GM12878 (cell line): ENCODE results near the gene MED13L. TPM values are rescaled to one million over a fixed set of nuclear protein-coding genes. Genes with fewer than 3 reads are reported as not detected.

ENCODE experiments used
- ATAC-seq: fragments of 200-7000 bp; cut with Tn5 transposase; 3 replicates; pipeline ENCODE4 v1.9.1; 2020; ENCODE audit warnings: mild to moderate bottlenecking, moderate library complexity
- BruUV-seq: library from RNA; stranded (reverse); fragments of 400-500 nt; replicated peaks from 2 replicates; lab custom pipeline; 2021; lab: Mats Ljungman, UMichigan
- CTCF ChIA-PET: fragments of 300-600 bp; sonication (Branson Sonifier 250); formaldehyde crosslinking; extraction: SDS; loops from one replicate; lab custom pipeline; 2021; ENCODE audit warnings: inconsistent platforms; lab: Yijun Ruan, JAX
- POLR2A ChIA-PET: fragments of 350-600 bp; formaldehyde crosslinking; extraction: SDS; loops from one replicate; lab custom pipeline; 2021; ENCODE audit warnings: inconsistent platforms; lab: Charles Lee
- RAD21 ChIA-PET: fragments of 300-600 bp; sonication (Branson Sonifier 250); formaldehyde crosslinking; loops from one replicate; lab custom pipeline; 2023; ENCODE audit warnings: antibody characterized with exemption; ENCODE audit not compliant: unreplicated experiment; lab: Charles Lee
- SMC1A ChIA-PET: fragments of 300-600 bp; sonication (Branson Sonifier 250); formaldehyde crosslinking; loops from one replicate; lab custom pipeline; 2023; ENCODE audit not compliant: unreplicated experiment, uncharacterized antibody; lab: Charles Lee
- DNase-seq: peaks from one replicate; pipeline ENCODE4 v3.0.0-alpha.2; 2011; ENCODE audit warnings: low read depth, low spot score
- FAIRE-seq: peaks from 3 replicates; lab custom pipeline; 2011; peaks lifted over from hg19 to GRCh38; lab: Jason Lieb, UNC
- H2AFZ ChIP-seq: 2 replicates; pipeline ENCODE4 v1.6.0; 2011; ENCODE audit warnings: low read depth, low read length, control low read depth; ENCODE audit not compliant: control insufficient read depth
- H3K27ac ChIP-seq: 2 replicates; pipeline ENCODE4 v1.5.1; 2011; ENCODE audit warnings: control low read depth; ENCODE audit not compliant: control insufficient read depth, insufficient read depth
- H3K27me3 ChIP-seq, 2 experiments: replicated peaks in 1 of 2; 2 replicates each; pipeline versions ENCODE4 v1.6.0 to v1.6.1; 2011; ENCODE audit warnings: low read length in 1 of 2; ENCODE audit not compliant: control insufficient read depth in 2 of 2, insufficient read depth in 2 of 2
- H3K36me3 ChIP-seq, 2 experiments: 2 replicates each; pipeline ENCODE4 v1.5.1; 2011; ENCODE audit warnings: low read length in 1 of 2; ENCODE audit not compliant: control insufficient read depth in 2 of 2, insufficient read depth in 2 of 2
- H3K4me1 ChIP-seq: 2 replicates; pipeline ENCODE4 v1.6.1; 2011; ENCODE audit warnings: mild to moderate bottlenecking, low read length, moderate library complexity, mixed read lengths; ENCODE audit not compliant: control insufficient read depth, insufficient read depth
- H3K4me2 ChIP-seq: 2 replicates; pipeline ENCODE4 v1.6.0; 2011; ENCODE audit warnings: control low read depth; ENCODE audit not compliant: control insufficient read depth, insufficient read depth
- H3K4me3 ChIP-seq: fragments of 200-600 bp; sonication (generic); 2 replicates; pipeline ENCODE4 v1.5.1; 2016
- H3K79me2 ChIP-seq: 2 replicates; pipeline ENCODE4 v1.6.0; 2011; ENCODE audit warnings: low read length; ENCODE audit not compliant: control insufficient read depth, insufficient read depth
- H3K9ac ChIP-seq: 2 replicates; pipeline ENCODE4 v1.8.0; 2011; ENCODE audit warnings: low read length, control low read depth, mixed read lengths; ENCODE audit not compliant: control insufficient read depth, insufficient read depth
- H3K9me3 ChIP-seq: replicated peaks from 3 replicates; pipeline ENCODE4 v1.5.1; 2011; ENCODE audit warnings: mild to moderate bottlenecking, low read length; ENCODE audit not compliant: control insufficient read depth, insufficient read depth
- H4K20me1 ChIP-seq: 2 replicates; pipeline ENCODE4 v1.6.0; 2011; ENCODE audit not compliant: control insufficient read depth, insufficient read depth
- CHD1 ChIP-seq: IDR thresholded peaks from 2 replicates; pipeline ENCODE4 v1.6.1; 2012; ENCODE audit warnings: low read depth, low read length, improper control_type of control experiment
- PAX5 ChIP-seq: IDR thresholded peaks from 2 replicates; pipeline ENCODE4 v1.6.1; 2011; ENCODE audit warnings: low read depth, low read length, borderline replicate concordance
- RCOR1 ChIP-seq: conservative IDR thresholded peaks from 2 replicates; pipeline ENCODE4 v1.6.1; 2012; ENCODE audit warnings: low read depth, low read length, improper control_type of control experiment
- WRNIP1 ChIP-seq: IDR thresholded peaks from 2 replicates; pipeline ENCODE4 v1.6.1; 2011; ENCODE audit warnings: low read depth, low read length, improper control_type of control experiment, borderline replicate concordance
- ZNF217 ChIP-seq: fragments of 450-650 bp; IDR thresholded peaks from 2 replicates; pipeline ENCODE4 v1.6.1; 2017; ENCODE audit warnings: antibody characterized with exemption, mild to moderate bottlenecking
- WGBS: methylation state at CpG from one replicate; pipeline ENCODE4 v1.1.6; 2016; ENCODE audit warnings: low lambda C conversion rate; ENCODE audit not compliant: insufficient replicate concordance, insufficient coverage; ENCODE audit errors: missing lambda C conversion rate; 5-methylcytosine and 5-hydroxymethylcytosine counted together
- in situ Hi-C: fragments of 300-500 bp; cut with MboI; formaldehyde crosslinking; loops from 9 replicates; pipeline ENCODE4 v1.14.3; 2018; ENCODE audit warnings: mixed read lengths
- intact Hi-C: fragments of 100-400 bp; cut with micrococcal nuclease; formaldehyde crosslinking; loops from one replicate; pipeline ENCODE4 v1.14.2; 2022; ENCODE audit not compliant: unreplicated experiment
- polyA plus RNA-seq, 11 experiments: library from polyadenylated mRNA; depleted of rRNA in 4 of 11; unstranded in 6 of 11; stranded (reverse) in 5 of 11; fragments of >200 nt; fragmentation: Nextera tagmentation in 4 of 11; fragmentation: Illumina TruSeq in 1 of 11; extraction: Ambion mirVana in 4 of 11; extraction: Trizol in 1 of 11; gene quantifications; 1 replicate in 1 of 11; 2 replicates in 10 of 11; pipeline versions ENCODE4 v1.2.1 to v1.2.3, GENCODE V29; 2011 to 2016; ENCODE audit warnings: inconsistent platforms in 2 of 11, missing spikeins in 2 of 11, low read depth in 1 of 11
- total RNA-seq, 4 experiments: library from RNA; depleted of rRNA in 3 of 4; stranded (reverse); fragments of >200 nt in 3 of 4; fragmentation: Illumina TruSeq in 1 of 4; extraction: Trizol in 1 of 4; gene quantifications; 2 replicates each; pipeline versions ENCODE4 v1.2.1 to v1.2.3, GENCODE V29; 2013 to 2021
- TF ChIP-seq, protein P1 (sequence below): IDR thresholded peaks from 2 replicates; pipeline ENCODE4 v1.6.1; 2012; ENCODE audit warnings: improper control_type of control experiment, low read depth, low read length; ENCODE audit not compliant: insufficient replicate concordance
- TF ChIP-seq, protein P2 (sequence below): fragments of 150-350 bp; IDR thresholded peaks from 2 replicates; pipeline ENCODE4 v1.6.1; 2016; ENCODE audit warnings: low read depth, low read length

Gene MED13L
- total and polyA plus RNA-seq, 10 of the 15 experiments (the other 5 are each of a cell fraction or from before 2014, with no cell fraction given), result 3.7 to 30.1 (median 9.1) TPM

DNA sequence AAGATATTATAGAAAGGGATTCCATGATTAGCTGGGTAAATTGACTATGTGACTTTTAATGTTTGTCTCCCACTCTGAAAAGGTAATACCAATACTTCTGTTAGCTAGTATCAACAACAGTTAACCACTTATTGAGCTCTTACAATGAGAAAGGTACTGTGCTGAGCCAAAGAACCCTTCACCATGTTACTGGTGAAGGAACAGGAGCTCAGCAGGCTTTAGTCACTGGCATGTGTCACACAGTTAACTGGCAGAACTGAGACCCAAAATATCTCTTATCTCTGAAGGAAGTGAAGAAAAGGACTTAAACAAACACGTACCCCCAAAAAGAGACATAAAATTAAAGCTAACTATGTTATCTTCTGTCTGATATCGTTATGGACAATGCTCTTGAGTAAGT lies 170.6 kb downstream of the MED13L start:
- ChIA-PET CTCF (interaction anchor here (0.8 to 1.0 kb wide), 2 partner anchors 8 to 29 kb away, joined by 3 to 4 read pairs; no protein-coding TSS in a partner anchor), SMC1A (interaction anchor here (0.6 to 0.7 kb wide), 3 partner anchors 19 to 361 kb away, joined by 3 read pairs; no protein-coding TSS in a partner anchor), RAD21 (no interaction called here), POLR2A (interaction anchor here (0.6 kb wide), 2 partner anchors 413 to 470 kb away, joined by 3 read pairs; no protein-coding TSS in a partner anchor)
- no peak for TF ChIP-seq CHD1
- no peak for TF ChIP-seq WRNIP1
- no peak for TF ChIP-seq PAX5
- no peak for TF ChIP-seq ZNF217
- no peak for TF ChIP-seq RCOR1
- TF ChIP-seq, protein P1, sequence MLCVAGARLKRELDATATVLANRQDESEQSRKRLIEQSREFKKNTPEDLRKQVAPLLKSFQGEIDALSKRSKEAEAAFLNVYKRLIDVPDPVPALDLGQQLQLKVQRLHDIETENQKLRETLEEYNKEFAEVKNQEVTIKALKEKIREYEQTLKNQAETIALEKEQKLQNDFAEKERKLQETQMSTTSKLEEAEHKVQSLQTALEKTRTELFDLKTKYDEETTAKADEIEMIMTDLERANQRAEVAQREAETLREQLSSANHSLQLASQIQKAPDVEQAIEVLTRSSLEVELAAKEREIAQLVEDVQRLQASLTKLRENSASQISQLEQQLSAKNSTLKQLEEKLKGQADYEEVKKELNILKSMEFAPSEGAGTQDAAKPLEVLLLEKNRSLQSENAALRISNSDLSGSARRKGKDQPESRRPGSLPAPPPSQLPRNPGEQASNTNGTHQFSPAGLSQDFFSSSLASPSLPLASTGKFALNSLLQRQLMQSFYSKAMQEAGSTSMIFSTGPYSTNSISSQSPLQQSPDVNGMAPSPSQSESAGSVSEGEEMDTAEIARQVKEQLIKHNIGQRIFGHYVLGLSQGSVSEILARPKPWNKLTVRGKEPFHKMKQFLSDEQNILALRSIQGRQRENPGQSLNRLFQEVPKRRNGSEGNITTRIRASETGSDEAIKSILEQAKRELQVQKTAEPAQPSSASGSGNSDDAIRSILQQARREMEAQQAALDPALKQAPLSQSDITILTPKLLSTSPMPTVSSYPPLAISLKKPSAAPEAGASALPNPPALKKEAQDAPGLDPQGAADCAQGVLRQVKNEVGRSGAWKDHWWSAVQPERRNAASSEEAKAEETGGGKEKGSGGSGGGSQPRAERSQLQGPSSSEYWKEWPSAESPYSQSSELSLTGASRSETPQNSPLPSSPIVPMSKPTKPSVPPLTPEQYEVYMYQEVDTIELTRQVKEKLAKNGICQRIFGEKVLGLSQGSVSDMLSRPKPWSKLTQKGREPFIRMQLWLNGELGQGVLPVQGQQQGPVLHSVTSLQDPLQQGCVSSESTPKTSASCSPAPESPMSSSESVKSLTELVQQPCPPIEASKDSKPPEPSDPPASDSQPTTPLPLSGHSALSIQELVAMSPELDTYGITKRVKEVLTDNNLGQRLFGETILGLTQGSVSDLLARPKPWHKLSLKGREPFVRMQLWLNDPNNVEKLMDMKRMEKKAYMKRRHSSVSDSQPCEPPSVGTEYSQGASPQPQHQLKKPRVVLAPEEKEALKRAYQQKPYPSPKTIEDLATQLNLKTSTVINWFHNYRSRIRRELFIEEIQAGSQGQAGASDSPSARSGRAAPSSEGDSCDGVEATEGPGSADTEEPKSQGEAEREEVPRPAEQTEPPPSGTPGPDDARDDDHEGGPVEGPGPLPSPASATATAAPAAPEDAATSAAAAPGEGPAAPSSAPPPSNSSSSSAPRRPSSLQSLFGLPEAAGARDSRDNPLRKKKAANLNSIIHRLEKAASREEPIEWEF, result no peak
- TF ChIP-seq, protein P2, sequence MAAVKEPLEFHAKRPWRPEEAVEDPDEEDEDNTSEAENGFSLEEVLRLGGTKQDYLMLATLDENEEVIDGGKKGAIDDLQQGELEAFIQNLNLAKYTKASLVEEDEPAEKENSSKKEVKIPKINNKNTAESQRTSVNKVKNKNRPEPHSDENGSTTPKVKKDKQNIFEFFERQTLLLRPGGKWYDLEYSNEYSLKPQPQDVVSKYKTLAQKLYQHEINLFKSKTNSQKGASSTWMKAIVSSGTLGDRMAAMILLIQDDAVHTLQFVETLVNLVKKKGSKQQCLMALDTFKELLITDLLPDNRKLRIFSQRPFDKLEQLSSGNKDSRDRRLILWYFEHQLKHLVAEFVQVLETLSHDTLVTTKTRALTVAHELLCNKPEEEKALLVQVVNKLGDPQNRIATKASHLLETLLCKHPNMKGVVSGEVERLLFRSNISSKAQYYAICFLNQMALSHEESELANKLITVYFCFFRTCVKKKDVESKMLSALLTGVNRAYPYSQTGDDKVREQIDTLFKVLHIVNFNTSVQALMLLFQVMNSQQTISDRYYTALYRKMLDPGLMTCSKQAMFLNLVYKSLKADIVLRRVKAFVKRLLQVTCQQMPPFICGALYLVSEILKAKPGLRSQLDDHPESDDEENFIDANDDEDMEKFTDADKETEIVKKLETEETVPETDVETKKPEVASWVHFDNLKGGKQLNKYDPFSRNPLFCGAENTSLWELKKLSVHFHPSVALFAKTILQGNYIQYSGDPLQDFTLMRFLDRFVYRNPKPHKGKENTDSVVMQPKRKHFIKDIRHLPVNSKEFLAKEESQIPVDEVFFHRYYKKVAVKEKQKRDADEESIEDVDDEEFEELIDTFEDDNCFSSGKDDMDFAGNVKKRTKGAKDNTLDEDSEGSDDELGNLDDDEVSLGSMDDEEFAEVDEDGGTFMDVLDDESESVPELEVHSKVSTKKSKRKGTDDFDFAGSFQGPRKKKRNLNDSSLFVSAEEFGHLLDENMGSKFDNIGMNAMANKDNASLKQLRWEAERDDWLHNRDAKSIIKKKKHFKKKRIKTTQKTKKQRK, result no peak
- Histone ChIP-seq H3K27ac (no peak overlapping the region), H3K36me3 (no peaks in the 10 kb centered on the region), H3K4me1 (peaks cover 4% of the 10 kb centered on the region; the same call in 1 of the 2 replicates), H3K4me2 (no peak overlapping the region), H3K4me3 (no peak overlapping the region), H3K79me2 (no peaks in the 10 kb centered on the region), H2AFZ (no peak overlapping the region), H3K9me3 (no peaks in the 10 kb centered on the region), H3K9ac (no peak overlapping the region), H3K27me3 (no peaks in the 10 kb centered on the region), H4K20me1 (no peaks in the 10 kb centered on the region)
- in situ Hi-C loops (no loop called here), intact Hi-C loops (no loop called here)
- BruUV-seq, result no TSS peak
- no peak for ATAC-seq
- 49% methylated on average over 2 of the region's 2 CpGs for WGBS
- FAIRE-seq, result no peak
- no peak for DNase-seq
